Right lung (tissue), 5 donors: ENCODE measurements around the gene OR2K2. TPM values are rescaled to one million over a fixed set of nuclear protein-coding genes. Genes with fewer than 3 reads are reported as not detected.
"Not testable (repeated sequence)": the region's sequence is repeated elsewhere in the genome, so short reads cannot be mapped to it uniquely, and the experiment has no call there.

ENCODE experiments used
- DNase-seq, 2 donors: peaks; one replicate each; pipeline ENCODE4 v3.0.0-alpha.2; 2013
- polyA plus RNA-seq, 5 donors: library from polyadenylated mRNA; unstranded; fragments of 120-200 nt; gene quantifications; one replicate each; pipeline versions ENCODE4 v1.2.1 to v1.2.3, GENCODE V29; 2013; ENCODE audit warnings: inconsistent platforms in 1 of 5, low replicate concordance in 1 of 5; ENCODE audit not compliant: insufficient read length in 5 of 5, insufficient read depth in 1 of 5

OR2K2 gene
- polyA plus RNA-seq, 5 donors = not detected

- DNase-seq = peak; percentile 70 to 72
Observed at GRCh38 chr9:111298731-111299598, 31.1 kb downstream of the OR2K2 start.

- no peak for DNase-seq
Observed at GRCh38 chr9:111298111-111298510, 31.9 kb downstream of the OR2K2 start.

- no peak for DNase-seq
Observed at GRCh38 chr9:111297066-111297824, 32.8 kb downstream of the OR2K2 start.

GRCh38 chr9:111294691-111295451 is 35.2 kb downstream of the OR2K2 start:
- DNase-seq = no peak

- DNase-seq = no peak
Observed at GRCh38 chr9:111287127-111287526, 42.9 kb downstream of the OR2K2 start.

GRCh38 chr9:111284703-111285102 is 45.3 kb downstream of the OR2K2 start:
- DNase-seq = no peak

- peak; percentile 50 to 60 for DNase-seq
Observed at GRCh38 chr9:111282845-111283244, 47.2 kb downstream of the OR2K2 start.

GRCh38 chr9:111280795-111281194 is 49.2 kb downstream of the OR2K2 start:
- DNase-seq = not testable (repeated sequence)

Other genes starting within 250 kb of the OR2K2 start
- 10 to 100 TPM; 70.2 to 92.0 (median 84.9) TPM for gene ECPAS, start 154.2 kb upstream of the OR2K2 start, polyA plus RNA-seq
- 1 to 10 TPM; 1.8 to 4.4 (median 2.5) TPM for gene ZNF483, start 195.0 kb upstream of the OR2K2 start, polyA plus RNA-seq